Measurements from ENCODE around the gene SLC9A9. TPM values are rescaled to one million over a fixed set of nuclear protein-coding genes. Genes with fewer than 3 reads are reported as not detected.

The SLC9A9 gene
- total RNA-seq, 2 experiments from 2014 or later = 12.2 TPM

DNA sequence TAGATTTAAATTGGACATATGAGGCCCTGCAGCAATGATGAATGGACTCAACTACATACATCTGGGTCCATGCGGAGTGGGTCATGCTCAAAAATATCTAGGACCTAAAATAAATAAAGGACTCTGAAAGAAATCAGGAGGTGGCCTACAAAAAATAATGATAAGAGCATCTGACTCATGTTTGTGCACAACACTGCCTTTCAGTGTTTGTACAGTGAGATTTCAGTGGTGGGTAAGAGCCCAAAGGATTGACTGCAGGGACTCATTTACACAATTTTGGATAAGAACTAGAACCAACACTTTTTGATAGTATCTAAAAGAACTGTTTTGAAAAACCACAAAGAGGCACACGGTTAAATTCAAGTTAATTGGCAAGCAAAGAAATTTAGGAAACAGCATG lies 285.5 kb downstream of the SLC9A9 start:
- Mint-ChIP-seq H3K36me3 (ENCODE audit: low read depth) (peaks cover 22% of the 10 kb centered on the region), H3K27me3 (no peaks in the 10 kb centered on the region), H3K9me3 (peaks cover 9% of the 10 kb centered on the region), H3K4me3 (no peak overlapping the region), H3K4me1 (ENCODE audit: low read depth) (no peaks in the 10 kb centered on the region), H3K27ac (no peak overlapping the region)
- Histone ChIP-seq H3K4me3 (ENCODE audit: low read length) (no peak overlapping the region), H3K27me3 (ENCODE audit: control insufficient read depth in 1 of 2, insufficient read depth in 2 of 2, low read length in 2 of 2) (no peaks in the 10 kb centered on the region), H3K9me3 (ENCODE audit: control insufficient read depth in 1 of 2, insufficient read depth in 1 of 2, low read length in 2 of 2) (peaks cover 8 to 13% of the 10 kb centered on the region in 2 experiments), H3K36me3 (ENCODE audit: insufficient read depth, low read length) (no peaks in the 10 kb centered on the region), H3K27ac (ENCODE audit: low read depth in 1 of 2, low read length in 2 of 2) (no peak overlapping the region), H3K4me1 (ENCODE audit: insufficient read depth, low read length) (no peaks in the 10 kb centered on the region)
- intact Hi-C loops (cut with DNase I, micrococcal nuclease) = no loop called here
- TF ChIP-seq, protein P1, sequence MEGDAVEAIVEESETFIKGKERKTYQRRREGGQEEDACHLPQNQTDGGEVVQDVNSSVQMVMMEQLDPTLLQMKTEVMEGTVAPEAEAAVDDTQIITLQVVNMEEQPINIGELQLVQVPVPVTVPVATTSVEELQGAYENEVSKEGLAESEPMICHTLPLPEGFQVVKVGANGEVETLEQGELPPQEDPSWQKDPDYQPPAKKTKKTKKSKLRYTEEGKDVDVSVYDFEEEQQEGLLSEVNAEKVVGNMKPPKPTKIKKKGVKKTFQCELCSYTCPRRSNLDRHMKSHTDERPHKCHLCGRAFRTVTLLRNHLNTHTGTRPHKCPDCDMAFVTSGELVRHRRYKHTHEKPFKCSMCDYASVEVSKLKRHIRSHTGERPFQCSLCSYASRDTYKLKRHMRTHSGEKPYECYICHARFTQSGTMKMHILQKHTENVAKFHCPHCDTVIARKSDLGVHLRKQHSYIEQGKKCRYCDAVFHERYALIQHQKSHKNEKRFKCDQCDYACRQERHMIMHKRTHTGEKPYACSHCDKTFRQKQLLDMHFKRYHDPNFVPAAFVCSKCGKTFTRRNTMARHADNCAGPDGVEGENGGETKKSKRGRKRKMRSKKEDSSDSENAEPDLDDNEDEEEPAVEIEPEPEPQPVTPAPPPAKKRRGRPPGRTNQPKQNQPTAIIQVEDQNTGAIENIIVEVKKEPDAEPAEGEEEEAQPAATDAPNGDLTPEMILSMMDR (IDR thresholded peaks at IDR 0.05) = no peak
- ChIA-PET CTCF (no interaction called here), POLR2A (no interaction called here)
- DNase-seq (no peak), ATAC-seq (ENCODE audit: poor library complexity) (no peak)

DNA sequence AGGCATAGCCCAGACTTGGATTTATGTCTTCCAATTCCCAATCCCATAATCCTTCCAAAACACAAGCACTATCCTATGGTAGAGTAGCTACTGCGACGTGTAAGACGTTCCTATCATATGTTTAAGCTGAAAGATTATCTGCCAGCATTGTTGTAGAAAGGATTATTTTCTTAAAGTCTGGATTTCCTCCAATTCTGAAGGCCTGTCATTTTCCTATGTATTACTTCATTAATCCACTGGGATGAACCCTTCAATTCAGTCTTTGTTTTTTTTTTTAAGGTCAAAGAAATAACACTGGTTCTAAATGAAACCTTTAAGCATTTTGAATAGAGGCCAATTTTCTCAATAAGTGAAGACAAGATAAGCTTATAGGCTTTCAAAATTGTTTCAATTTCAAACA lies 289.0 kb downstream of the SLC9A9 start:
- H3K9me3 Mint-ChIP-seq = peaks cover 16% of the 10 kb centered on the region
- DNase-seq (no peak), ATAC-seq (ENCODE audit: poor library complexity) (no peak)
- no peak overlapping the region for H3K27ac ChIP-seq (ENCODE audit: low read depth in 1 of 2, low read length in 2 of 2)
- intact Hi-C loops (cut with DNase I, micrococcal nuclease) = no loop called here
- H3K36me3 Mint-ChIP-seq (ENCODE audit: low read depth) = peaks cover 42% of the 10 kb centered on the region
- H3K9me3 ChIP-seq (ENCODE audit: control insufficient read depth in 1 of 2, insufficient read depth in 1 of 2, low read length in 2 of 2) = peaks cover 9 to 14% of the 10 kb centered on the region in 2 experiments
- POLR2A ChIA-PET = no interaction called here
- H3K36me3 ChIP-seq (ENCODE audit: insufficient read depth, low read length) = no peaks in the 10 kb centered on the region
- H3K4me3 Mint-ChIP-seq = no peak overlapping the region
- no peak overlapping the region for H3K4me3 ChIP-seq (ENCODE audit: low read length)
- H3K4me1 ChIP-seq (ENCODE audit: insufficient read depth, low read length) = no peaks in the 10 kb centered on the region
- H3K4me1 Mint-ChIP-seq (ENCODE audit: low read depth) = no peaks in the 10 kb centered on the region
- no peaks in the 10 kb centered on the region for H3K27me3 Mint-ChIP-seq
- CTCF ChIA-PET = interaction anchor here (0.6 kb wide), 1 partner anchor 904 kb away, joined by 3 read pairs; no protein-coding TSS in a partner anchor
- H3K27ac Mint-ChIP-seq = no peak overlapping the region
- no peaks in the 10 kb centered on the region for H3K27me3 ChIP-seq (ENCODE audit: control insufficient read depth in 1 of 2, insufficient read depth in 2 of 2, low read length in 2 of 2)
- TF ChIP-seq, protein P1 (IDR thresholded peaks at IDR 0.05) = no peak

DNA sequence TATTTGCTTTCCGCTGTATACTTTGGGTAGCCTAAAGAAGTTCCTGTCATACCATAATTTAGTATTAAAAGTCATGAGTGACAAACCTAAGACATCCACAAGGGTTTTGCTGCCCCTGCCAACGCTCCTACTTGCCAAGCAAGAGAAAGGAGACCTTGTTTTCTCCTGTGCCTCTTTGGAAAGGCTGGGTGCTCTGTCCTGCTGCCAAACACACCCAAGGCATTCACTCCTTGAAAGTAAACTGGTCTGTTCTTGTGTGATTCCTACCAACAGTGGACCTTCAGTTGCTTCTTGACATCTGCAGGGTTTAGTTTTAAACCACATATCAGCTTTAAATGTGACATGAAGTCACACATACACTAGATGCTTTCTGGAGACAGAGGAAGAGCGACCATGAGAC lies 295.4 kb downstream of the SLC9A9 start:
- peaks cover 2% of the 10 kb centered on the region in 2 experiments for H3K9me3 ChIP-seq (ENCODE audit: control insufficient read depth in 1 of 2, insufficient read depth in 1 of 2, low read length in 2 of 2)
- H3K4me3 Mint-ChIP-seq = no peak overlapping the region
- ATAC-seq (ENCODE audit: poor library complexity) (no peak), DNase-seq (no peak)
- H3K4me3 ChIP-seq (ENCODE audit: low read length) = no peak overlapping the region
- H3K4me1 ChIP-seq (ENCODE audit: insufficient read depth, low read length) = no peaks in the 10 kb centered on the region
- intact Hi-C loops (cut with DNase I, micrococcal nuclease) = no loop called here
- ChIA-PET CTCF (no interaction called here), POLR2A (no interaction called here)
- H3K4me1 Mint-ChIP-seq (ENCODE audit: low read depth) = no peaks in the 10 kb centered on the region
- no peaks in the 10 kb centered on the region for H3K27me3 Mint-ChIP-seq
- H3K36me3 ChIP-seq (ENCODE audit: insufficient read depth, low read length) = peaks cover 18% of the 10 kb centered on the region
- H3K9me3 Mint-ChIP-seq = peaks cover 8% of the 10 kb centered on the region
- H3K27ac ChIP-seq (ENCODE audit: low read depth in 1 of 2, low read length in 2 of 2) = no peak overlapping the region
- peaks cover 78% of the 10 kb centered on the region for H3K36me3 Mint-ChIP-seq (ENCODE audit: low read depth)
- H3K27ac Mint-ChIP-seq = no peak overlapping the region
- TF ChIP-seq, protein P1 (IDR thresholded peaks at IDR 0.05) = no peak
- H3K27me3 ChIP-seq (ENCODE audit: control insufficient read depth in 1 of 2, insufficient read depth in 2 of 2, low read length in 2 of 2) = no peaks in the 10 kb centered on the region

Data from CD4-positive, alpha-beta T cell (primary cell).